Panc1 (cell line): ENCODE data around the gene FN3KRP.

Experiments used
- POLR2AphosphoS5 ChIP-seq: IDR thresholded peaks from 2 replicates; pipeline ENCODE4 v1.6.1; 2012; ENCODE audit warnings: mild to moderate bottlenecking, low read depth, low read length, moderate library complexity
- REST ChIP-seq, 2 experiments: IDR thresholded peaks; 2 replicates each; pipeline ENCODE4 v1.6.1; 2011 to 2012; ENCODE audit warnings: low read depth in 2 of 2, control low read depth in 1 of 2, low read length in 1 of 2, mild to moderate bottlenecking in 1 of 2, moderate library complexity in 1 of 2; ENCODE audit not compliant: insufficient read depth in 1 of 2
- SIN3A ChIP-seq: IDR thresholded peaks from 2 replicates; pipeline ENCODE4 v1.6.1; 2012; ENCODE audit warnings: low read depth, mild to moderate bottlenecking, low read length, moderate library complexity, borderline replicate concordance; ENCODE audit not compliant: insufficient read depth
- TCF7L2 ChIP-seq: IDR thresholded peaks from 2 replicates; pipeline ENCODE4 v1.6.1; 2011; ENCODE audit warnings: mild to moderate bottlenecking, low read depth, low read length, inconsistent platforms
- TF ChIP-seq, protein P1 (sequence below): fragments of 450-650 bp; IDR thresholded peaks from 2 replicates; pipeline ENCODE4 v1.5.1; 2017; ENCODE audit warnings: mild to moderate bottlenecking

GRCh38 chr17:82743344-82744219 is 27.1 kb downstream of the FN3KRP start:
- TF ChIP-seq TCF7L2 (no peak), REST (IDR thresholded peaks at IDR 0.05; ENCODE audit: insufficient read depth in 1 of 2, low read depth in 2 of 2, low read length in 1 of 2) (no peak), SIN3A (no peak), POLR2AphosphoS5 (no peak)
- TF ChIP-seq, protein P1, sequence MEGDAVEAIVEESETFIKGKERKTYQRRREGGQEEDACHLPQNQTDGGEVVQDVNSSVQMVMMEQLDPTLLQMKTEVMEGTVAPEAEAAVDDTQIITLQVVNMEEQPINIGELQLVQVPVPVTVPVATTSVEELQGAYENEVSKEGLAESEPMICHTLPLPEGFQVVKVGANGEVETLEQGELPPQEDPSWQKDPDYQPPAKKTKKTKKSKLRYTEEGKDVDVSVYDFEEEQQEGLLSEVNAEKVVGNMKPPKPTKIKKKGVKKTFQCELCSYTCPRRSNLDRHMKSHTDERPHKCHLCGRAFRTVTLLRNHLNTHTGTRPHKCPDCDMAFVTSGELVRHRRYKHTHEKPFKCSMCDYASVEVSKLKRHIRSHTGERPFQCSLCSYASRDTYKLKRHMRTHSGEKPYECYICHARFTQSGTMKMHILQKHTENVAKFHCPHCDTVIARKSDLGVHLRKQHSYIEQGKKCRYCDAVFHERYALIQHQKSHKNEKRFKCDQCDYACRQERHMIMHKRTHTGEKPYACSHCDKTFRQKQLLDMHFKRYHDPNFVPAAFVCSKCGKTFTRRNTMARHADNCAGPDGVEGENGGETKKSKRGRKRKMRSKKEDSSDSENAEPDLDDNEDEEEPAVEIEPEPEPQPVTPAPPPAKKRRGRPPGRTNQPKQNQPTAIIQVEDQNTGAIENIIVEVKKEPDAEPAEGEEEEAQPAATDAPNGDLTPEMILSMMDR, result no peak
